Activated CD4-positive, alpha-beta T cell treated with anti-CD3 and anti-CD28 coated beads for 48 hours (primary cell): ENCODE data around the gene HINT2.

Experiments
- DNase-seq: peaks from one replicate; pipeline ENCODE4 v3.0.0-alpha.2; 2020

The HINT2 gene

DNA sequence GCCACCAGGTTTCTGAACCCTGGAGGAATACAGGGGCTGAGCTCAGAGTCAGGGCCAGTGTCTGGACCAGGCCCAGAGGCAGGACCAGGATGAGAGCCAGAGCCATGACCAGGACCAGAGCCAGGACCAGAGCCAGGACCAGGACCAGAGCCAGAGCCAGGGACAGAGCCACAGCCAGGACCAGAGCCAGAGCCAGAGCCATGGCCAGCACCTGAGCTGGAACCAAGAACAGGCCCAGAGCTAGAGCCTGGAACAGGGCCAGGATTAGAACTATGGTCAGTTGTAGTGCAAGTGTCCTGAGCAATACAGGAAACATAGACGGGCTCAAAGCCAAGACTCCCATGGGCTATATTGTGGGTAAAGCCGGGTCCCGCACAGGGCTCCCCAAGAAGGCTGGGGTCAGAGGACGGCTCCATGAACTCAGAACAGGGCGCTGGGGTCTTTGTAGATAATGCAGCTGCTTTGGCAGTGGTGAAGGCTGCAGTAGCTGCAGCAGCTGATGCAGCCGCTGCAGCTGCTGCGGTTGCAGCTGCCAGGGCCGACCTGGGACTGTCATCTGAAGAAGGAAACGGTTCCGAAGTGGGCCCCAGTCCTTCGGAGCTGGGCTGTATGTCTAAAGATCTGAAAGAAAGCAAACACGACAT, 3.3 kb downstream of the HINT2 start:
- no peak for DNase-seq

GRCh38 chr9:35810122-35810521, 4.7 kb downstream of the HINT2 start:
- DNase-seq, result no peak

- DNase-seq, result no peak
These were observed 6.4 kb downstream of the HINT2 start for GRCh38 chr9:35808433-35808832.

GRCh38 chr9:35806101-35806500, 8.7 kb downstream of the HINT2 start:
- no peak for DNase-seq

GRCh38 chr9:35801328-35802128, 13.3 kb downstream of the HINT2 start:
- DNase-seq, result no peak

DNA sequence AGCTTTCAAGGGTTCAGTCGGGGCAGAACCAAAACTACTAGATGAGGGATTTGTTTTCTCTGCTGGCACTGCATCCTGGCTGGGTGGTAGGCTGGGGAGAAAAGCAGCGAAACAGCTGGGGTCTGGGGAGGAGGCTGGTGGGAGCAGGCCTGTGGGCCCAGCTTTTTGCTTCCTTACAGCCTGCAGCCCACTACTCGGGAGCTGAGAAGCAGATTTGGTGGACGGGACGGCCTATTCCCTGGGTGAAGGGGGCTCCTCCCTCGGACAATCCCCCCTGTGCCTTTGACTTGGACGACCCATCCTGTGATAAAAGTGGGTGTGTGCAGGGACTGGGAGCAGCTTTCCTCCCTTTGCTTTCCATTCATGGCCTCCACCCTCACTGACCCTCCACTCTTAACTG, 14.3 kb downstream of the HINT2 start:
- no peak for DNase-seq

DNA sequence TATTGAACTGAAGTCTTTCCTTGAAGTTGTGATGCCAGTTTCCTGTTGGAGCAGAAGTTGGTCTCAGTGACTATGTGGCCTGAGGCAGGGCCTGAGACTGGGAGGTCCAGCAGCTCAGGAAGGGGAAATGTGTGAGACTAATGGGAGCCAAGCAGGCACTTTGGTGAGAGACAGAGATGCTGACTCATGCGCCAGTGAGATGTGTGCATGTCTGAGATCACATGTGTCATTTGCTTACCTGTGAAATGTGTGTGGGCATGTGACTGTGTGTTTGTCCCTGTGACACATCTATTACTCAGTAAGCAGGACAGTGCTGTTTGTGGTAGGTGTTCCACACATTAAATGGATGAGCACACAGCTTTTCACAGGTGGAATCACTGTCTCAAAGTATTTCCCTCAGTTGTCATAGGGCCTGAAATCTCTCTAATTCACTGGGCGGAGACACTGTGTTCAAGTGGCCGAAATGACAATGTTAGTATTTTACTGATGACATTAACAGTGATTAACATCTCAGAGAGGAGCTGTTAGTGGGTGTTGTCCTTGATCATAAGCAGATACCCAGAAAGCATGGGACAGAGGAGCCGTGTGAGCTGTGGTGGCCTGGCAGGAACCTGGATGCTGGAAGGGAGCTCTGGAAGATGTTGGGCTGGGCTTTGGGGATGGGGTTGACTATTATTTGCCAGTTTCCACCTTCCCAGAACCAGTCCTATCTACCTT, 16.0 kb downstream of the HINT2 start:
- peak; percentile 68 for DNase-seq

GRCh38 chr9:35797311-35798109, 17.3 kb downstream of the HINT2 start:
- DNase-seq, result no peak

DNA sequence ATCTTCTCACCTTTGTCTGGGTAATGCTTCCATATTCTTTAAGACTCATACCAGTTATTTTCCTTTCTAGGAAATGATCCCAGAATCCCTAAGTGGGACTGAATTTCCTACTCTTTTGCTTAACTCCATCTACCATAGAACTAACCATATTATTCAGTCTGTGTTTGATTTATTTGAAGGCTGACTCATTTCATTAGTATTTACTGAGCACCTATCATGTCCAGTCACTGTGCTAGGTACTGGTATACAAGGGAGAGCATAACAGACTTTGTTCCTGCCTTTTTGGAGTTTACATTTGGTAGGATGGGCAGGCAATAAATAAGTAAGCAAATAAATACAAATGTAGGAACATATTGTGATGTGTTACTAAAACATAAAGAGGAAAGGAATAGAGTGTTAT, 19.1 kb downstream of the HINT2 start:
- no peak for DNase-seq

DNA sequence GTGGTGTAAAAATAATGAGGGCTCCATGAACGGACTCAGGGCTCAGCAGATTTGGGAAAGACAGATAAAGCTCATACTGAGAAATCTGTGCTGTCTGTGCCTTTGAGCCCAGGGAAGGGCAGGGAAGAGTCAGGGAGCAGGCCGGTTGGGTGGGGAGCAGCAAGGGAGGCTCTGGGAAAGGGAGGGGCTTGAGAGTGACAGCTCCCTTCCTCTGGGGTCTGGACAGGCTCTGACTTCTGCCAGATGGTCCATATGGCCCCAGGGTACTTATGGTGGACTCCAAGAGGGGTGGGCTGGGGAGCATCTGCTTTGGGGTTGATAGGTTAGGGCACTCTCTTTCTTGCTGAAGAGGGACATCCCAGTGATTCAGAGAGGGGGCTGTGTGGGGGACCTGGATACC, 21.4 kb downstream of the HINT2 start:
- no peak for DNase-seq

DNA sequence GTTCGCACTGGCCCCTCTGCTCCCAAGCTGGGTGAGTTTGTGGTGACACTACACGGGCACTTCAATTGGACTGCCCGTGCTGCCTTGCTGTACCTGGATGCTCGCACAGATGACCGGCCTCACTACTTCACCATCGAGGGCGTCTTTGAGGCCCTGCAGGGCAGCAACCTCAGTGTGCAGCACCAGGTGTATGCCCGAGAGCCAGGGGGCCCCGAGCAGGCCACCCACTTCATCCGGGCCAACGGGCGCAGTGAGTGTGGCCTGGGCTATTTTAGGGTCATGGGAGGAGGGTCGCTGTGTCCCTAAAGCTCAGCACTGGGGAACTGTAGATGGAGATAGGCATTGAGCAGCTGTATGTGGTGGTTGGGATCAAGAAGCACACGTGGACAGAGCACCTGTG, 22.0 kb downstream of the HINT2 start:
- DNase-seq, result no peak

DNA sequence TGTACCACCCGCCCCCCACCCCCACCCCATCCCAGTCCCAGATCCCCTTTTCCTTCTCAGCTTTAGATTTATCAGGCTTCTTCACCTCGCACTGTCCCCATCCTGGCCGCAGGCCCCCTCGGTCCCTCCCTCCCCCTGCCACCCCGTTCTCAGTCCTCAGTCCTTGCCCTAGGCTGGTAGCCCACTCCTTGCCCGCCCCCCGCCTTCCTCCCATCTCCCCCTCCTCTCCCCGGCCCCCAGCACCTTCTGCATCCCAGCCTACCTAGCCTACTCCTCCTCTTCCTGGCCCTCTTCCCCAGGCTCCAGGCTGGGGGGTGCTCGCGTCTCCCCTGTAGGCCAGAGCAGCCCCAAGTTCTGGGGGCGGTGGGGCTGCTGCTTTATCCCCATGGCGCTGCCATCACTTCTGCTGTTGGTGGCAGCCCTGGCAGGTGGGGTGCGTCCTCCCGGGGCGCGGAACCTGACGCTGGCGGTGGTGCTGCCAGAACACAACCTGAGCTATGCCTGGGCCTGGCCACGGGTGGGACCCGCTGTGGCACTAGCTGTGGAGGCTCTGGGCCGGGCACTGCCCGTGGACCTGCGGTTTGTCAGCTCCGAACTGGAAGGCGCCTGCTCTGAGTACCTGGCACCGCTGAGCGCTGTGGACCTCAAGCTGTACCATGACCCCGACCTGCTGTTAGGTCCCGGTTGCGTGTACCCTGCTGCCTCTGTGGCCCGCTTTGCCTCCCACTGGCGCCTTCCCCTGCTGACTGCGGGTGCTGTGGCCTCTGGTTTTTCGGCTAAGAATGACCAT, 22.6 kb downstream of the HINT2 start:
- no peak for DNase-seq

- DNase-seq, result no peak
These were observed 23.4 kb downstream of the HINT2 start, which contains the start of gene NPR2 for GRCh38 chr9:35791297-35791921. TSS of gene NPR2 (plus strand) at chr9:35791591. CDS start at chr9:35792409, 818 bp downstream.

- peak; percentile 59 for DNase-seq
These were observed 24.2 kb downstream of the HINT2 start for GRCh38 chr9:35790385-35791296.

- DNase-seq, result no peak
These were observed 24.8 kb downstream of the HINT2 start for GRCh38 chr9:35790025-35790384.

DNA sequence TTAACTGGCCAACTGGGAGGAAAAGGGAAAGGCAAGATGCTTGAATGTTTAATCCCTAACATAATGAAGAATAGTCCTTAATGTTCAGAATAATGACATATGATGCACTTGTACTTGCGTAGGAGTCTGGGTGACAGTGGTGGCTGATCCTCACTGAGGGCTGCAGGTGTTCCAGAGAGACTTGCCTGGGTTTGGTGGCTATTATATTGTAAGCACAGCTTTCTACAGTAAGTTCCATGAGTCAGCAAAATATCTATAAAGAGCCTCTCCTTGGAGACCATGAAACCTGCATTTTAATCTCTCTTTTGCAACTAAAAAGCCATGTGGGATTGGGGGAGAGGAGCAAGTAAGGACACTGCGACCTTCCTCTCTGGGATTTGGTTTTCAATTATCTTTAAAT, 25.3 kb downstream of the HINT2 start:
- no peak for DNase-seq

- no peak for DNase-seq
These were observed 31.4 kb downstream of the HINT2 start for GRCh38 chr9:35783418-35783817.

GRCh38 chr9:35781066-35781465, 33.8 kb downstream of the HINT2 start:
- DNase-seq, result no peak

DNA sequence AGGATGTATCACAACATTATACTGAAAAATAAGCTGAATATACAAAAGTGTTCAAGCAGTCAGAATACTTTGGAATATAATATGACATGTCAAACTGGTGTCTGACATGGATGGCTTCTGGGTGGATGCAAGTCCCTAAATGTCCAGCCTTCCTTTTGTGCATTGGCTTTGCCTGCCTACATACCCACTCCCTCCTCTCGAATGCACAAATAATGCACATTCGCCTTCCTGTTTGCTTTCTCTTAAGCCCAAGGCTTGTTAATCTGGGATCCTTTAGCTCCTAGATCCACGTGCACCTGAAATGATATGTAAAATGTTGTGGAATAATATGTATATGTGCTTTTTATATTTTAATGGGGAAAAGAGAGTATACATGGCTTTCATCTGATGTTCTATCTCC, 36.3 kb downstream of the HINT2 start:
- DNase-seq, result no peak

- no peak for DNase-seq
These were observed 38.8 kb downstream of the HINT2 start for GRCh38 chr9:35776018-35776417.
